Loucy (cell line): ENCODE results near the gene PARM1.

Experiments
- H2AFZ ChIP-seq: fragments of 200-600 bp; sonication (generic); 2 replicates; pipeline ENCODE4 v1.6.0; 2016; ENCODE audit warnings: antibody characterized with exemption, mild to moderate bottlenecking, low read length, moderate library complexity
- H3F3A ChIP-seq: fragments of 200-600 bp; 2 replicates; pipeline ENCODE4 v1.6.0; 2016; ENCODE audit warnings: antibody characterized with exemption, low read depth, mild to moderate bottlenecking
- H3K27me3 ChIP-seq: fragments of 200-600 bp; sonication (generic); 2 replicates; pipeline ENCODE4 v1.6.1; 2014; ENCODE audit warnings: low read length, mild to moderate bottlenecking; ENCODE audit not compliant: insufficient read depth, poor library complexity, severe bottlenecking
- H3K36me3 ChIP-seq: fragments of 200-600 bp; sonication (generic); 2 replicates; pipeline ENCODE4 v1.6.1; 2016; ENCODE audit warnings: low read length; ENCODE audit not compliant: insufficient read depth
- H3K4me1 ChIP-seq: fragments of 200-600 bp; sonication (generic); 2 replicates; pipeline ENCODE4 v1.5.1; 2014; ENCODE audit warnings: low read length, mild to moderate bottlenecking; ENCODE audit not compliant: insufficient read depth, poor library complexity, severe bottlenecking
- H3K4me2 ChIP-seq: fragments of 200-600 bp; sonication (generic); 2 replicates; pipeline ENCODE4 v1.6.0; 2014; ENCODE audit warnings: antibody characterized with exemption, low read length, low read depth, mild to moderate bottlenecking; ENCODE audit not compliant: poor library complexity, severe bottlenecking
- H3K4me3 ChIP-seq: fragments of 200-600 bp; sonication (generic); 2 replicates; pipeline ENCODE4 v1.5.1; 2014; ENCODE audit warnings: low read length, mild to moderate bottlenecking, mixed read lengths; ENCODE audit not compliant: poor library complexity, severe bottlenecking
- H3K79me2 ChIP-seq: fragments of 200-600 bp; sonication (generic); 2 replicates; pipeline ENCODE4 v1.6.1; 2014; ENCODE audit warnings: low read length; ENCODE audit not compliant: insufficient read depth
- H3K9ac ChIP-seq: fragments of 200-600 bp; sonication (generic); 2 replicates; pipeline ENCODE4 v1.6.0; 2014; ENCODE audit warnings: mild to moderate bottlenecking, low read depth, low read length, moderate library complexity; ENCODE audit not compliant: poor library complexity, severe bottlenecking
- H3K9me2 ChIP-seq: fragments of 200-600 bp; sonication (generic); replicated peaks from 2 replicates; pipeline ENCODE4 v1.6.1; 2016; ENCODE audit warnings: low read depth, low read length, mixed read lengths
- H3K9me3 ChIP-seq: fragments of 200-600 bp; sonication (generic); 2 replicates; pipeline ENCODE4 v1.6.1; 2014; ENCODE audit warnings: mild to moderate bottlenecking, antibody characterized with exemption, low read length, low read depth; ENCODE audit not compliant: insufficient read depth
- H4K20me1 ChIP-seq: fragments of 200-600 bp; sonication (generic); 2 replicates; pipeline ENCODE4 v1.6.0; 2014; ENCODE audit warnings: antibody characterized with exemption, low read length, mild to moderate bottlenecking; ENCODE audit not compliant: insufficient read depth, poor library complexity, severe bottlenecking
- EZH2phosphoT487 ChIP-seq: fragments of 200-600 bp; IDR thresholded peaks from 2 replicates; pipeline ENCODE4 v1.6.1; 2018; ENCODE audit warnings: antibody characterized with exemption, mild to moderate bottlenecking, moderate library complexity, borderline replicate concordance
- TF ChIP-seq, protein P1 (sequence below): fragments of 200-600 bp; sonication (generic); conservative IDR thresholded peaks from 2 replicates; pipeline ENCODE4 v1.5.1; 2014; ENCODE audit warnings: mild to moderate bottlenecking, antibody characterized with exemption, low read length

PARM1 gene

DNA sequence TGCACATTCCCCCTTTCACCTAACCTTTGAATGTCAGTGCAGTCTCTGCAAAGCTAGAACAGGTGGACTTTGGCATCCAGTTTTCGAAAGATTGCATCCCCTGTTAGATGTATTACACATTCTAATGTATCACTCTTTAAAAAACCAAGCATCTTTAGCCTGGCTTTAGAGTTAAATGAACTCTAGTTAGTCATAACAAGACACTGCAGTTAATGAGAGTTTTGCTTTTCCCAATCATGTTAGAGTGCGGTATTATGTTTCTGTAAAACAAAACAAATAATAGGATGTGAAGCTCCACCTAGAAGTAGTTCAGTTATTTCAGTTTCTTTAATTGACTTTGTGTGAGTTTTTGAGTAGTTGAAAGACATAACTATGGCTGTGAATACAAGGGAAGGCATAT lies 42.2 kb downstream of the PARM1 start:
- H3K36me3 ChIP-seq, result no peaks in the 10 kb centered on the region
- no peak overlapping the region for H3K9ac ChIP-seq
- H2AFZ ChIP-seq, result no peak overlapping the region
- no peaks in the 10 kb centered on the region for H3K4me1 ChIP-seq
- TF ChIP-seq, protein P1, sequence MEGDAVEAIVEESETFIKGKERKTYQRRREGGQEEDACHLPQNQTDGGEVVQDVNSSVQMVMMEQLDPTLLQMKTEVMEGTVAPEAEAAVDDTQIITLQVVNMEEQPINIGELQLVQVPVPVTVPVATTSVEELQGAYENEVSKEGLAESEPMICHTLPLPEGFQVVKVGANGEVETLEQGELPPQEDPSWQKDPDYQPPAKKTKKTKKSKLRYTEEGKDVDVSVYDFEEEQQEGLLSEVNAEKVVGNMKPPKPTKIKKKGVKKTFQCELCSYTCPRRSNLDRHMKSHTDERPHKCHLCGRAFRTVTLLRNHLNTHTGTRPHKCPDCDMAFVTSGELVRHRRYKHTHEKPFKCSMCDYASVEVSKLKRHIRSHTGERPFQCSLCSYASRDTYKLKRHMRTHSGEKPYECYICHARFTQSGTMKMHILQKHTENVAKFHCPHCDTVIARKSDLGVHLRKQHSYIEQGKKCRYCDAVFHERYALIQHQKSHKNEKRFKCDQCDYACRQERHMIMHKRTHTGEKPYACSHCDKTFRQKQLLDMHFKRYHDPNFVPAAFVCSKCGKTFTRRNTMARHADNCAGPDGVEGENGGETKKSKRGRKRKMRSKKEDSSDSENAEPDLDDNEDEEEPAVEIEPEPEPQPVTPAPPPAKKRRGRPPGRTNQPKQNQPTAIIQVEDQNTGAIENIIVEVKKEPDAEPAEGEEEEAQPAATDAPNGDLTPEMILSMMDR, result no peak
- TF ChIP-seq EZH2phosphoT487, result no peak
- no peaks in the 10 kb centered on the region for H3K9me2 ChIP-seq
- H4K20me1 ChIP-seq, result no peaks in the 10 kb centered on the region
- no peak overlapping the region for H3K4me2 ChIP-seq
- H3F3A ChIP-seq, result no peaks in the 10 kb centered on the region
- no peaks in the 10 kb centered on the region for H3K9me3 ChIP-seq
- H3K4me3 ChIP-seq, result no peak overlapping the region
- H3K27me3 ChIP-seq, result no peaks in the 10 kb centered on the region
- H3K79me2 ChIP-seq, result no peaks in the 10 kb centered on the region

DNA sequence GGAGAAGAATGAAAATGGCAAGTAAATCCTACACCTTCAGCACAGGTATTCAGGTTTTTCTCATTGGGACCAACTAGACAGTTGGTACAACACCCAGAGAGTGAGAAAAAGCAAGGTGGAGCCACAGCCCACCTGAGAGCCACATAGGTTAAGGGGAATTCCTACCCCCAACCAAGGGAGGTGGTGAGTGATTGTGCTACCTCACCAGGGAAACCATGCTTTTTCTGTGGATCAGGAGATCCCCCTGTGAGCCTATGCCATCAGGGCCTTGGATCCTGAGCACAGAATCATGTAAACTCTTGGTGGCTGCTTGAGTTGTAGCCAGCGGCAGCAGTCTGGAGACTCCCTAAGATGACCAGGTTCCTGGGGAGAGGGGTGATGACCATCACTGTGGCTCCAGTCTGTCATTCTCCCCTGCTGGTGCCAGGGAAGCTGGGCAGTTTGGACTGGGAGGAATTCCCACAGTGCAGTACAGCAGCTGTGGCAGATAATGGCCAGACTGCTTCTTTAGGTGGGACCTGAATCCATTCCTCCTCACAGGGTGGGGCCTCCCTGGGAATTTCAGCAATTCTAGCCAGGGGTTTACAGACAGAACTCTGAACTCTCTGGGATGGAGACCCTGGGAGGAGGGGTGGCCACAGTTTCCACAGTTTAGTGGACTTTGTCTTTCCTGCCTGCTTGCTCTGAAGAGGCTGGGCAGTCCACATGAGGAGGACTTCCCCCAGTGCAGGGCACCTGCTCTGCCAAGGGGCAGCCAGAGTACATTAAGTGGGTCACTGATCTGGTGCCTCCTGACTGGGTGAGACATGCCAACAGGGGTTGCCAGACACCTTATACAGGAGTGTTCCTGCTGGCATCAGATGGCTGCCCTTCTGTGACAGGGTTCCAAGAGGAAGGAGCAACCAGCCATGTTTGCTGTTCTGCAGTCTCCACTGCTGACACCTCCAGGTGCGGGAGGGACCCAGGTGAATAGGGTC lies 43.2 kb downstream of the PARM1 start:
- H3K27me3 ChIP-seq, result no peaks in the 10 kb centered on the region
- no peaks in the 10 kb centered on the region for H3K79me2 ChIP-seq
- no peak overlapping the region for H3K4me3 ChIP-seq
- no peaks in the 10 kb centered on the region for H3K36me3 ChIP-seq
- TF ChIP-seq, protein P1, result no peak
- no peak for TF ChIP-seq EZH2phosphoT487
- H2AFZ ChIP-seq, result no peak overlapping the region
- H3F3A ChIP-seq, result no peaks in the 10 kb centered on the region
- no peaks in the 10 kb centered on the region for H3K9me3 ChIP-seq
- no peak overlapping the region for H3K9ac ChIP-seq
- H3K4me1 ChIP-seq, result no peaks in the 10 kb centered on the region
- H3K4me2 ChIP-seq, result no peak overlapping the region
- H4K20me1 ChIP-seq, result no peaks in the 10 kb centered on the region
- no peaks in the 10 kb centered on the region for H3K9me2 ChIP-seq

DNA sequence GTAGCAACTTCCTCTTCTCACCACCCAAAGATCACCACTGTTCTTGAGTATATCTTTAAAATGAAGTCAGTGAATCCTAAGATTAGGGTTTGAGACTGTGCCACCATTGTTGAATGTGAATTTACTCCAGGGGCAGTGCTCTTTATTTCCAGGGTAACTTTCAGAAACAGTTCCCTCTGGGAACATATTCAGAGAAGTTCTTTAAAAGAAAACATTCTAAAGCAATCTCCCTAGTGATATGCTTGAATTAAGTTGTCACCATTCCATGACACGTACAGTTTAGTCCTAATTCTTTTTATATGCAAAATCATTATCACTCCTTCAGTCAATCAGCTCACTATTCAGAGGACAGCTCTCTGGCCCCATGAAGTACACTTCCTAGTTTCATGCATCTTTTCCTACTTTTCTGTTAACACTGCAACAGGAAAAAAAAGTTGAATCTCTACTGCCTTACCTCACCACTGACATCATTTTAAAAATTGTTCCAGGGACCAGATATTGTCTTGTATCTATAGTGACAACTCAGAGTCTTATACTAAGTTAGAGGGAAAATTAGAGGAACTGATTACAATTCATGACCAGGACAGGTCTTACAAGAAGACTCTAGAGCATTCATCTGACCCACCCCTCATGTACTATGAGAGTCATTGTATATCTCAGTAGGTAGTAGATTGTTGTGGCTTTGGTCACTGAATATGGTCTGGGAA lies 49.8 kb downstream of the PARM1 start:
- Histone ChIP-seq H3K27me3 (no peaks in the 10 kb centered on the region), H3K4me1 (no peaks in the 10 kb centered on the region), H3K36me3 (no peaks in the 10 kb centered on the region), H3K4me3 (no peak overlapping the region), H2AFZ (no peak overlapping the region), H3K79me2 (no peaks in the 10 kb centered on the region), H3K9me3 (no peaks in the 10 kb centered on the region), H3K4me2 (no peak overlapping the region), H4K20me1 (no peaks in the 10 kb centered on the region), H3K9me2 (no peaks in the 10 kb centered on the region), H3K9ac (no peak overlapping the region), H3F3A (no peaks in the 10 kb centered on the region)
- no peak for TF ChIP-seq EZH2phosphoT487
- TF ChIP-seq, protein P1, result no peak
